H9 (cell line): ENCODE measurements around the gene CFAP43. TPM values are rescaled to one million over a fixed set of nuclear protein-coding genes. Genes with fewer than 3 reads are reported as not detected.

Source experiments
- DNase-seq: peaks from one replicate; pipeline ENCODE4 v3.0.0-alpha.2; 2017
- H2AFZ ChIP-seq: one replicate; pipeline ENCODE4 v1.6.1; 2013; ENCODE audit warnings: mild to moderate bottlenecking, low read length, control low read depth, moderate library complexity
- H2AK5ac ChIP-seq: 2 replicates; pipeline ENCODE4 v1.6.1; 2013; ENCODE audit warnings: low read length, control low read depth, mixed read lengths; ENCODE audit not compliant: insufficient read length
- H2BK120ac ChIP-seq: one replicate; pipeline ENCODE4 v1.6.1; 2013; ENCODE audit warnings: low read depth, mild to moderate bottlenecking, low read length, control low read depth, inconsistent platforms; ENCODE audit not compliant: poor library complexity, severe bottlenecking
- H2BK12ac ChIP-seq: 2 replicates; pipeline ENCODE4 v1.6.1; 2013; ENCODE audit warnings: low read length, control low read depth, mixed read lengths, low read depth; ENCODE audit not compliant: insufficient read length
- H2BK15ac ChIP-seq: 2 replicates; pipeline ENCODE4 v1.6.1; 2013; ENCODE audit warnings: low read depth, low read length, control low read depth
- H2BK20ac ChIP-seq: one replicate; pipeline ENCODE4 v1.6.1; 2013; ENCODE audit warnings: low read depth, mild to moderate bottlenecking, low read length, control low read depth, inconsistent platforms; ENCODE audit not compliant: poor library complexity, severe bottlenecking
- H2BK5ac ChIP-seq: 2 replicates; pipeline ENCODE4 v1.6.1; 2013; ENCODE audit warnings: low read length, control low read depth, mixed read lengths; ENCODE audit not compliant: insufficient read length
- H3K14ac ChIP-seq: 2 replicates; pipeline ENCODE4 v1.6.1; 2013; ENCODE audit warnings: low read length, control low read depth; ENCODE audit not compliant: insufficient read depth
- H3K18ac ChIP-seq: 2 replicates; pipeline ENCODE4 v1.6.1; 2013; ENCODE audit warnings: low read depth, mild to moderate bottlenecking, mixed read lengths, low read length, control low read depth; ENCODE audit not compliant: insufficient read length
- H3K23ac ChIP-seq: 2 replicates; pipeline ENCODE4 v1.6.1; 2013; ENCODE audit warnings: low read length, control low read depth, mixed read lengths, low read depth; ENCODE audit not compliant: insufficient read length
- H3K23me2 ChIP-seq: 2 replicates; pipeline ENCODE4 v1.6.1; 2013; ENCODE audit warnings: low read depth, mild to moderate bottlenecking, mixed read lengths, low read length, control low read depth; ENCODE audit not compliant: insufficient read length, poor library complexity, severe bottlenecking
- H3K27ac ChIP-seq: 2 replicates; pipeline ENCODE4 v1.5.1; 2013; ENCODE audit warnings: low read length, control low read depth, mixed read lengths, low read depth; ENCODE audit not compliant: insufficient read length
- H3K27me3 ChIP-seq: 2 replicates; pipeline ENCODE4 v1.6.1; 2013; ENCODE audit warnings: low read length, control low read depth, inconsistent platforms; ENCODE audit not compliant: insufficient read depth
- H3K4ac ChIP-seq: 2 replicates; pipeline ENCODE4 v1.6.1; 2013; ENCODE audit warnings: low read depth, mild to moderate bottlenecking, control low read depth, inconsistent platforms, low read length, moderate library complexity
- H3K4me1 ChIP-seq: 2 replicates; pipeline ENCODE4 v1.6.1; 2013; ENCODE audit warnings: low read length, control low read depth, inconsistent platforms; ENCODE audit not compliant: insufficient read depth
- H3K4me2 ChIP-seq: 2 replicates; pipeline ENCODE4 v1.6.1; 2013; ENCODE audit warnings: low read length, control low read depth, mixed read lengths; ENCODE audit not compliant: insufficient read length, insufficient read depth
- H3K56ac ChIP-seq: 2 replicates; pipeline ENCODE4 v1.6.1; 2013; ENCODE audit warnings: low read depth, mild to moderate bottlenecking, mixed read lengths, low read length, control low read depth; ENCODE audit not compliant: insufficient read length
- H3K79me1 ChIP-seq: 2 replicates; pipeline ENCODE4 v1.6.1; 2013; ENCODE audit warnings: low read depth, mild to moderate bottlenecking, moderate library complexity, low read length, control low read depth, inconsistent platforms; ENCODE audit not compliant: insufficient read depth, poor library complexity, severe bottlenecking
- H3K79me2 ChIP-seq: 2 replicates; pipeline ENCODE4 v1.6.1; 2013; ENCODE audit warnings: low read length, control low read depth, inconsistent platforms; ENCODE audit not compliant: insufficient read depth
- H3K9ac ChIP-seq: 2 replicates; pipeline ENCODE4 v1.6.1; 2013; ENCODE audit warnings: low read length, control low read depth, mixed read lengths; ENCODE audit not compliant: insufficient read length; ENCODE audit errors: extremely low read depth
- H3K9me3 ChIP-seq: one replicate; pipeline ENCODE4 v1.6.1; 2013; ENCODE audit warnings: low read depth, low read length, inconsistent platforms; ENCODE audit not compliant: control insufficient read depth
- H3T11ph ChIP-seq: one replicate; pipeline ENCODE4 v1.6.1; 2013; ENCODE audit warnings: mild to moderate bottlenecking, low read length, control low read depth, inconsistent platforms
- H4K20me1 ChIP-seq: one replicate; pipeline ENCODE4 v1.6.1; 2013; ENCODE audit not compliant: control insufficient read depth, insufficient read length, insufficient read depth
- H4K5ac ChIP-seq: 2 replicates; pipeline ENCODE4 v1.6.1; 2013; ENCODE audit warnings: low read depth, mild to moderate bottlenecking, mixed read lengths, low read length, control low read depth; ENCODE audit not compliant: insufficient read length
- H4K8ac ChIP-seq: replicated peaks from 2 replicates; pipeline ENCODE4 v1.6.1; 2013; ENCODE audit warnings: low read length, control low read depth, mixed read lengths, low read depth; ENCODE audit not compliant: insufficient read length
- H4K91ac ChIP-seq: 2 replicates; pipeline ENCODE4 v1.6.1; 2013; ENCODE audit warnings: low read depth, mild to moderate bottlenecking, moderate library complexity, mixed read lengths, low read length, control low read depth; ENCODE audit not compliant: insufficient read length
- H3K27ac Mint-ChIP-seq, 3 experiments: 2 replicates in 2 of 3; 3 replicates in 1 of 3; pipeline ENCODE4 v1.8.0; 2020 to 2021; ENCODE audit warnings: mixed read lengths in 3 of 3, mild to moderate bottlenecking in 1 of 3, moderate library complexity in 1 of 3
- H3K27me3 Mint-ChIP-seq: 2 replicates; pipeline ENCODE4 v1.8.0; 2021; ENCODE audit warnings: low read depth, mild to moderate bottlenecking, moderate library complexity, mixed read lengths
- H3K36me3 Mint-ChIP-seq, 3 experiments: 2 replicates in 2 of 3; 3 replicates in 1 of 3; pipeline ENCODE4 v1.8.0; 2020 to 2021; ENCODE audit warnings: low read depth in 3 of 3, mixed read lengths in 3 of 3; ENCODE audit not compliant: insufficient read depth in 1 of 3
- H3K4me1 Mint-ChIP-seq, 2 experiments: 2 replicates each; pipeline ENCODE4 v1.8.0; 2020; ENCODE audit warnings: mixed read lengths in 2 of 2
- H3K4me3 Mint-ChIP-seq, 2 experiments: 2 replicates in 1 of 2; 3 replicates in 1 of 2; pipeline ENCODE4 v1.8.0; 2020 to 2021; ENCODE audit warnings: mild to moderate bottlenecking in 2 of 2, mixed read lengths in 2 of 2, moderate library complexity in 1 of 2
- H3K9me3 Mint-ChIP-seq, 2 experiments: 2 replicates in 1 of 2; 3 replicates in 1 of 2; pipeline ENCODE4 v1.8.0; 2020; ENCODE audit warnings: mild to moderate bottlenecking in 2 of 2, mixed read lengths in 2 of 2, moderate library complexity in 1 of 2
- CTCF ChIP-seq: fragments of 200-600 bp; sonication (generic); conservative IDR thresholded peaks from 3 replicates; pipeline ENCODE4 v1.8.0; 2021; ENCODE audit warnings: antibody characterized with exemption, mild to moderate bottlenecking
- total RNA-seq: library from RNA; stranded (reverse); gene quantifications from 2 replicates; pipeline ENCODE4 v1.2.1, GENCODE V29; 2021

The CFAP43 gene
- total RNA-seq, 1 experiment from 2014 or later = 0.26 TPM

DNA sequence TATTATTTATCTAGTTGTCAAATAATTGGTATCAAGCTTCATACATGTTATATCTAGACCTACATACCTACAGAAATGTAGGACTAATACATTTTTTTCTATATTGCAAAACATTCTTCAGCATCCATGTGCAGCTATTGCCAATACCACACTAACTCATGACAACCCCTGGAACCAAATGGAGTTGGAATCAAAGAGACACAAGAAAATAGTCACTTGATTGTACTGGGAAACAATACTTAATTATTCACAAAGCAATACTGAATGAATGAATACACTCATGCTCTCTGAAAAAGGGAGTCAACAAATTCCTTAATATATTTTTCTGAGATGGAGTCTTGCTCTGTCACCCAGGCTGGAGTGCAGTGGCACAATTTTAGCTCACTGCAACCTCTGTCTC is 10.4 kb upstream of the CFAP43 start:
- Histone ChIP-seq H3K23ac (no peak overlapping the region), H3K4me1 (no peaks in the 10 kb centered on the region), H3K18ac (no peak overlapping the region), H3K79me1 (no peaks in the 10 kb centered on the region), H3K9me3 (no peaks in the 10 kb centered on the region), H3K27ac (no peak overlapping the region), H2BK120ac (no peak overlapping the region), H2BK12ac (no peak overlapping the region), H3T11ph (no peak overlapping the region), H3K9ac (no peak overlapping the region), H3K4ac (no peak overlapping the region), H2BK20ac (no peak overlapping the region), H2AFZ (no peak overlapping the region), H3K79me2 (no peaks in the 10 kb centered on the region), H4K8ac (no peak overlapping the region), H4K5ac (no peak overlapping the region), H3K23me2 (no peaks in the 10 kb centered on the region), H3K4me2 (no peak overlapping the region), H2BK5ac (no peak overlapping the region), H4K20me1 (no peaks in the 10 kb centered on the region), H3K14ac (no peak overlapping the region), H3K56ac (no peak overlapping the region), H3K27me3 (no peaks in the 10 kb centered on the region), H2AK5ac (no peak overlapping the region), H4K91ac (no peak overlapping the region), H2BK15ac (no peak overlapping the region)
- Mint-ChIP-seq H3K27ac (no peak overlapping the region; a peak in 1 of 7 replicates), H3K27me3 (peaks cover 1% of the 10 kb centered on the region), H3K4me1 (no peaks in the 10 kb centered on the region), H3K36me3 (peaks cover 0 to 4% (median 0%) of the 10 kb centered on the region in 3 experiments; a peak in 1 of 7 replicates), H3K9me3 (peaks cover 0 to 10% of the 10 kb centered on the region in 2 experiments; a peak in 2 of 5 replicates), H3K4me3 (no peak overlapping the region)
- no peak for TF ChIP-seq CTCF
- no peak for DNase-seq
